GM12878 (cell line): ENCODE results near the gene PERCC1. TPM values are rescaled to one million over a fixed set of nuclear protein-coding genes. Genes with fewer than 3 reads are reported as not detected.

Experiments used
- BRCA1 ChIP-seq: IDR thresholded peaks from 2 replicates; pipeline ENCODE4 v1.6.1; 2011; ENCODE audit warnings: low read depth, low read length, improper control_type of control experiment
- FOS ChIP-seq: IDR thresholded peaks from 3 replicates; pipeline ENCODE4 v1.6.1; 2011; ENCODE audit warnings: borderline replicate concordance; ENCODE audit not compliant: insufficient read length; ENCODE audit errors: extremely low read depth
- GABPA ChIP-seq: IDR thresholded peaks from 2 replicates; pipeline ENCODE4 v1.6.1; 2014; ENCODE audit warnings: antibody characterized with exemption, low read depth, mild to moderate bottlenecking, inconsistent platforms
- HSF1 ChIP-seq: fragments of 150-350 bp; IDR thresholded peaks from 2 replicates; pipeline ENCODE4 v1.6.1; 2014; ENCODE audit warnings: mild to moderate bottlenecking, low read depth, low read length
- IRF4 ChIP-seq: IDR thresholded peaks from 2 replicates; pipeline ENCODE4 v1.6.1; 2011; ENCODE audit warnings: low read depth, low read length
- IRF5 ChIP-seq: fragments of 450-650 bp; IDR thresholded peaks from 2 replicates; pipeline ENCODE4 v1.6.1; 2017; ENCODE audit warnings: borderline replicate concordance
- JUNB ChIP-seq: IDR thresholded peaks from 2 replicates; pipeline ENCODE4 v1.6.1; 2016; ENCODE audit warnings: antibody characterized with exemption, mild to moderate bottlenecking
- LARP7 ChIP-seq: fragments of 450-650 bp; IDR thresholded peaks from 2 replicates; pipeline ENCODE4 v1.6.1; 2017; ENCODE audit warnings: mild to moderate bottlenecking
- MEF2A ChIP-seq: IDR thresholded peaks from 2 replicates; pipeline ENCODE4 v1.6.1; 2011; ENCODE audit warnings: low read depth, mild to moderate bottlenecking, low read length, moderate library complexity; ENCODE audit not compliant: insufficient read depth
- MTA2 ChIP-seq: fragments of 450-650 bp; IDR thresholded peaks from 2 replicates; pipeline ENCODE4 v1.6.1; 2016; ENCODE audit warnings: low read depth, mild to moderate bottlenecking, moderate library complexity
- REST ChIP-seq: IDR thresholded peaks from 2 replicates; pipeline ENCODE4 v1.6.1; 2012; ENCODE audit warnings: mild to moderate bottlenecking, low read depth, low read length
- SIN3A ChIP-seq: IDR thresholded peaks from 2 replicates; pipeline ENCODE4 v1.6.1; 2012; ENCODE audit warnings: low read depth, low read length, improper control_type of control experiment
- SKIL ChIP-seq: fragments of 450-650 bp; IDR thresholded peaks from 2 replicates; pipeline ENCODE4 v1.6.1; 2017; ENCODE audit warnings: mild to moderate bottlenecking, low read depth, inconsistent platforms; ENCODE audit not compliant: poor library complexity, severe bottlenecking
- SMAD1 ChIP-seq: fragments of 450-650 bp; IDR thresholded peaks from 2 replicates; pipeline ENCODE4 v1.6.1; 2018; ENCODE audit warnings: mild to moderate bottlenecking, low read depth; ENCODE audit not compliant: partially characterized antibody
- SUPT20H ChIP-seq: IDR thresholded peaks from 2 replicates; pipeline ENCODE4 v1.6.1; 2011; ENCODE audit warnings: low read depth, mild to moderate bottlenecking, low read length, moderate library complexity, borderline replicate concordance; ENCODE audit not compliant: control insufficient read depth
- YBX1 ChIP-seq: fragments of 450-650 bp; IDR thresholded peaks from 2 replicates; pipeline ENCODE4 v1.6.1; 2016; ENCODE audit warnings: antibody characterized with exemption
- ZBTB4 ChIP-seq: fragments of 450-650 bp; formaldehyde crosslinking; IDR thresholded peaks from 2 replicates; pipeline ENCODE4 v1.4.0; 2022; ENCODE audit warnings: mild to moderate bottlenecking, moderate library complexity
- ZNF384 ChIP-seq: IDR thresholded peaks from 2 replicates; pipeline ENCODE4 v1.6.1; 2012; ENCODE audit warnings: low read depth, mild to moderate bottlenecking, low read length, improper control_type of control experiment, borderline replicate concordance
- polyA plus RNA-seq, 11 experiments: library from polyadenylated mRNA; depleted of rRNA in 4 of 11; unstranded in 6 of 11; stranded (reverse) in 5 of 11; fragments of >200 nt; fragmentation: Nextera tagmentation in 4 of 11; fragmentation: Illumina TruSeq in 1 of 11; extraction: Ambion mirVana in 4 of 11; extraction: Trizol in 1 of 11; gene quantifications; 1 replicate in 1 of 11; 2 replicates in 10 of 11; pipeline versions ENCODE4 v1.2.1 to v1.2.3, GENCODE V29; 2011 to 2016; ENCODE audit warnings: inconsistent platforms in 2 of 11, missing spikeins in 2 of 11, low read depth in 1 of 11
- total RNA-seq, 4 experiments: library from RNA; depleted of rRNA in 3 of 4; stranded (reverse); fragments of >200 nt in 3 of 4; fragmentation: Illumina TruSeq in 1 of 4; extraction: Trizol in 1 of 4; gene quantifications; 2 replicates each; pipeline versions ENCODE4 v1.2.1 to v1.2.3, GENCODE V29; 2013 to 2021

PERCC1 gene
- total and polyA plus RNA-seq, 10 of the 15 experiments (the other 5 are each of a cell fraction or from before 2014, with no cell fraction given) = not detected

GRCh38 chr16:1413684-1414531 lies 17.0 kb upstream of the PERCC1 start (continued):
- no peak for TF ChIP-seq SKIL
- no peak for TF ChIP-seq HSF1
- TF ChIP-seq IRF4 = no peak
- no peak for TF ChIP-seq YBX1
- TF ChIP-seq SMAD1 = no peak
- no peak for TF ChIP-seq ZBTB4
- no peak for TF ChIP-seq REST
- TF ChIP-seq IRF5 = no peak
- no peak for TF ChIP-seq SIN3A
- TF ChIP-seq GABPA = no peak
- no peak for TF ChIP-seq JUNB
- no peak for TF ChIP-seq MTA2
- no peak for TF ChIP-seq ZNF384
- TF ChIP-seq LARP7 = peak; percentile 16
- no peak for TF ChIP-seq MEF2A
- no peak for TF ChIP-seq BRCA1
- TF ChIP-seq SUPT20H = no peak
- TF ChIP-seq FOS = no peak
